ENCODE results near the gene NAA38.

DNA sequence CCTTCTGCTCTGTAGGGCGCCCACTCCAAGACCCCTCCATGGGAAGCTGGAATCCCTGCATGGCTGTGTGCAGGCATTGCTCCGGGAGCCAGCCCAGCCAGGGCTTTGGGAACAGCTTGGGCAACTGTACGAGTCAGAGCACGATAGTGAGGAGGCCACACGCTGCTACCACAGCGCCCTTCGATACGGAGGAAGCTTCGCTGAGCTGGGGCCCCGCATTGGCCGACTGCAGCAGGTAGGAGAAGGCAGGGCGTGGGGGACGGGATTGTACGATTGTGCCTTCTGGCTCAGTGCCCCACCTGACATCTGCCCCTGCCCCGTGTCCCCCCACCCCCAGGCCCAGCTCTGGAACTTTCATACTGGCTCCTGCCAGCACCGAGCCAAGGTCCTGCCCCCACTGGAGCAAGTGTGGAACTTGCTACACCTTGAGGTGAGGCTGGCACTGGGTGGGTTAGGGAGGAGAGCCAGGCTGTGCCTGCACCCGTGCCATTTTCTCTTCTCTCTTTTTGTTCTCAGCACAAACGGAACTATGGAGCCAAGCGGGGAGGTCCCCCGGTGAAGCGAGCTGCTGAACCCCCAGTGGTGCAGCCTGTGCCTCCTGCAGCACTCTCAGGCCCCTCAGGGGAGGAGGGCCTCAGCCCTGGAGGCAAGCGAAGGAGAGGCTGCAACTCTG, 11.2 kb downstream of the NAA38 start:
- TF ChIP-seq, protein P1, sequence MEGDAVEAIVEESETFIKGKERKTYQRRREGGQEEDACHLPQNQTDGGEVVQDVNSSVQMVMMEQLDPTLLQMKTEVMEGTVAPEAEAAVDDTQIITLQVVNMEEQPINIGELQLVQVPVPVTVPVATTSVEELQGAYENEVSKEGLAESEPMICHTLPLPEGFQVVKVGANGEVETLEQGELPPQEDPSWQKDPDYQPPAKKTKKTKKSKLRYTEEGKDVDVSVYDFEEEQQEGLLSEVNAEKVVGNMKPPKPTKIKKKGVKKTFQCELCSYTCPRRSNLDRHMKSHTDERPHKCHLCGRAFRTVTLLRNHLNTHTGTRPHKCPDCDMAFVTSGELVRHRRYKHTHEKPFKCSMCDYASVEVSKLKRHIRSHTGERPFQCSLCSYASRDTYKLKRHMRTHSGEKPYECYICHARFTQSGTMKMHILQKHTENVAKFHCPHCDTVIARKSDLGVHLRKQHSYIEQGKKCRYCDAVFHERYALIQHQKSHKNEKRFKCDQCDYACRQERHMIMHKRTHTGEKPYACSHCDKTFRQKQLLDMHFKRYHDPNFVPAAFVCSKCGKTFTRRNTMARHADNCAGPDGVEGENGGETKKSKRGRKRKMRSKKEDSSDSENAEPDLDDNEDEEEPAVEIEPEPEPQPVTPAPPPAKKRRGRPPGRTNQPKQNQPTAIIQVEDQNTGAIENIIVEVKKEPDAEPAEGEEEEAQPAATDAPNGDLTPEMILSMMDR (conservative IDR thresholded peaks at IDR 0.05; ENCODE audit: low read depth in 2 of 2): no peak
- no peak for TF ChIP-seq EZH2phosphoT487 (IDR thresholded peaks at IDR 0.05; ENCODE audit: unreplicated experiment)
- TF ChIP-seq EZH2 (IDR thresholded peaks at IDR 0.05; ENCODE audit: low read depth, unreplicated experiment): no peak
- TF ChIP-seq STAT1 (IDR thresholded peaks at IDR 0.05; ENCODE audit: unreplicated experiment): no peak
- TF ChIP-seq POLR2AphosphoS5 (IDR thresholded peaks at IDR 0.05; ENCODE audit: low read depth): no peak
- TF ChIP-seq, protein P2, sequence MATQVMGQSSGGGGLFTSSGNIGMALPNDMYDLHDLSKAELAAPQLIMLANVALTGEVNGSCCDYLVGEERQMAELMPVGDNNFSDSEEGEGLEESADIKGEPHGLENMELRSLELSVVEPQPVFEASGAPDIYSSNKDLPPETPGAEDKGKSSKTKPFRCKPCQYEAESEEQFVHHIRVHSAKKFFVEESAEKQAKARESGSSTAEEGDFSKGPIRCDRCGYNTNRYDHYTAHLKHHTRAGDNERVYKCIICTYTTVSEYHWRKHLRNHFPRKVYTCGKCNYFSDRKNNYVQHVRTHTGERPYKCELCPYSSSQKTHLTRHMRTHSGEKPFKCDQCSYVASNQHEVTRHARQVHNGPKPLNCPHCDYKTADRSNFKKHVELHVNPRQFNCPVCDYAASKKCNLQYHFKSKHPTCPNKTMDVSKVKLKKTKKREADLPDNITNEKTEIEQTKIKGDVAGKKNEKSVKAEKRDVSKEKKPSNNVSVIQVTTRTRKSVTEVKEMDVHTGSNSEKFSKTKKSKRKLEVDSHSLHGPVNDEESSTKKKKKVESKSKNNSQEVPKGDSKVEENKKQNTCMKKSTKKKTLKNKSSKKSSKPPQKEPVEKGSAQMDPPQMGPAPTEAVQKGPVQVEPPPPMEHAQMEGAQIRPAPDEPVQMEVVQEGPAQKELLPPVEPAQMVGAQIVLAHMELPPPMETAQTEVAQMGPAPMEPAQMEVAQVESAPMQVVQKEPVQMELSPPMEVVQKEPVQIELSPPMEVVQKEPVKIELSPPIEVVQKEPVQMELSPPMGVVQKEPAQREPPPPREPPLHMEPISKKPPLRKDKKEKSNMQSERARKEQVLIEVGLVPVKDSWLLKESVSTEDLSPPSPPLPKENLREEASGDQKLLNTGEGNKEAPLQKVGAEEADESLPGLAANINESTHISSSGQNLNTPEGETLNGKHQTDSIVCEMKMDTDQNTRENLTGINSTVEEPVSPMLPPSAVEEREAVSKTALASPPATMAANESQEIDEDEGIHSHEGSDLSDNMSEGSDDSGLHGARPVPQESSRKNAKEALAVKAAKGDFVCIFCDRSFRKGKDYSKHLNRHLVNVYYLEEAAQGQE (IDR thresholded peaks at IDR 0.05; ENCODE audit: unreplicated experiment): no peak
